Stimulated activated CD8-positive, alpha-beta memory T cell treated with anti-CD3 and anti-CD28 coated beads, Interleukin-12 subunit alpha, Interleukin-12 subunit beta, amount 100 ng/mL, for 1 hour (primary cell): ENCODE results near the gene PLEKHA5.
"Not testable (repeated sequence)": the region's sequence is repeated elsewhere in the genome, so short reads cannot be mapped to it uniquely, and the experiment has no call there.

Experiments
- DNase-seq: peaks from one replicate; pipeline ENCODE4 v3.0.0-alpha.2; 2020; ENCODE audit warnings: low read depth

PLEKHA5 gene

GRCh38 chr12:19350850-19351249 lies 221.3 kb downstream of the PLEKHA5 start:
- DNase-seq: not testable (repeated sequence)

GRCh38 chr12:19351346-19351745 lies 221.8 kb downstream of the PLEKHA5 start:
- DNase-seq: no peak

GRCh38 chr12:19369691-19370148 lies 240.2 kb downstream of the PLEKHA5 start:
- DNase-seq: no peak

DNA sequence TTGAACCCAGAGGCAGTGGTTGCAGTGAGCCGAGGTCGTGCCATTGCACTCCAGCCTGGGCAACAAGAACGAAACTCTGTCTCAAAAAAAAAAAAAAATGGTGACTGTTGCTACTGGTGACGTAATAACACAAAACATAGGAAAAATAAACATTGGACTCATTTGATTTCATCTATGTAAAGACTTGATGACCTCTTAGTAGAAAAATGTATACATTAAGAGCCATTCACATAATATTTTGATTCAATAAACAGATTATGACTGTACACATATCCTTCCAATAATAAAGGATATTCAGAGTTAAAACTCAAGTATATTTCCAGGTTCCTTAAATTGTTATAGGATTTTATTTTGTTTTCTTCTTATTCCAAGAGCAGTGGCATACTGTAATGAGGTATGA lies 244.1 kb downstream of the PLEKHA5 start:
- no peak for DNase-seq

DNA sequence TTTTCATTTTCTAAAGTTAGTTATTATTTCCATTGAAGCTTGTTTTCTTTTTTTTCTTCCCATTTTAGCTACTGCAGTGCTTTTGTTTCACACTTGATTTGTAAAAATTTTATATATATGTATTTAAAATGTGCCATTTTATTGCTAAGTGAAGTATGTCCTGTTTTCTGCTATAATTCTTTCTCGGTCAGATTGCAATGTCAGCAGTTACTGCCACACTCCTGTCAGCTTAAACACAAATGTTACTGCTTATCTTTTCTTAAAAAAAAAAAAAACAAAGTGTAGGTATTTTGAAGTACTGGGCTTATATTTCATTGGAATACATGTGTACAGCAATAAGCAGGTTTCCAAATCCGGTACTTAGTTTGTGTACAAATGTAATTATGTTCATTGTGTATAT lies 246.4 kb downstream of the PLEKHA5 start:
- DNase-seq: no peak

GRCh38 chr12:19376691-19377090 lies 247.2 kb downstream of the PLEKHA5 start:
- no peak for DNase-seq

DNA sequence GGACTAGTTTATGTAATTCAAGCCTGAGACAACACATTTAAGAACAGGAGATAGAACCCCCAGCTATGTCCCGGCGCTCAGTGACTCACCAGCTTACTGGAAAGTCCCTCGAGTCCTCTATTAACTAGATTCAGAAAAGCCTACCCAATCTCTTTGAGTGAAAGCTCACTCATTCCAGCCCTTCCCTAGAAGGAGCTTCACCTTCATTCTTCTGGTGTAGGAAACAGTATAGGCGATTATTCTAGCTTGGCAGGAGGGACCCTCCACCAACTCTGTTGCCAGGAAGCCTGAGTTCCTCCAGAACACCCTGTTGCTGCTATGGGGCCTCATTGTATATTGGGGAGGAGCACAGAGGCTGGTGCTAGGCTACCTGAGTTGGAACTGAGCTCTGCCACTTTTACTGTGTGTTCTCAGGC lies 252.6 kb downstream of the PLEKHA5 start:
- no peak for DNase-seq

- DNase-seq: no peak
Measured at GRCh38 chr12:19382563-19382962, 253.0 kb downstream of the PLEKHA5 start.

- DNase-seq: no peak
Measured at GRCh38 chr12:19387161-19387560, 257.6 kb downstream of the PLEKHA5 start.

DNA sequence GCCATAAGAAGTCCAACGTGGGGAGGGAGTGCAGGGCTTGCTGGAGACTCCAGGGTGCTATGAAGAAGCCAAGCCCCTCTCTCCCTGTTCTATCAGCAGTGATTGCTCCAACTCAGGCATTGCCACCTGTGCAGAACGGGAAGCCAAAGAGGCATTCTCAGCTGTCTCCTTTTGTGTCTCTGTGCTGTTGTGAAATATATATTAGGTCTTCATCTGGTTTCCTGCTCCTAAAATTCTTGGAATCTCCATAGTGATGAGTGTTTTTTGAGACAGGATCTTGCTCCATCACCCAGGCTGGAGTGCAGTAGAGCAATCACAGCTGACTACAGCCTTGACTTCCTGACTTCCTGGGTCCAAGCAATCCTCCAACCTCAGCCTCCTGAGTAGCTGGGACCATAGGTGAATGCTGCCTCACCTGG lies 258.6 kb downstream of the PLEKHA5 start:
- no peak for DNase-seq

- no peak for DNase-seq
Measured at GRCh38 chr12:19390051-19390598, 260.6 kb downstream of the PLEKHA5 start.

DNA sequence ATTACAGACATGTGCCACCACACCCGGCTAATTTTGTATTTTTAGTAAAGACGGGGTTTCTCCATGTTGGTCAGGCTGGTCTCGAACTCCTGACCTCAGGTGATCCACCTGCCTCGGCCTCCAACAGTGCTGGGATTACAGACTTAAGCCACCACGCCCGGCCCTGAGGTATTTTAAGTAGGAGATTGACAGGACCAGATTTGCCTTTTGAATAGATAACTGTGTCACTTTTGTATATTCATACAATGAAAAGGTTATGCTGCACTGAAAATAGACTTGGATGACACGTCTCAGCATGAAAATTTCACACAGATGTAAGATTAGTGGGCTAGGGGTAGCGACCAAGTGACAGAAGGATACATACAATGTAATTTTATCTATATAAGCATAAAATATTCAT lies 263.1 kb downstream of the PLEKHA5 start:
- DNase-seq: not testable (repeated sequence)

DNA sequence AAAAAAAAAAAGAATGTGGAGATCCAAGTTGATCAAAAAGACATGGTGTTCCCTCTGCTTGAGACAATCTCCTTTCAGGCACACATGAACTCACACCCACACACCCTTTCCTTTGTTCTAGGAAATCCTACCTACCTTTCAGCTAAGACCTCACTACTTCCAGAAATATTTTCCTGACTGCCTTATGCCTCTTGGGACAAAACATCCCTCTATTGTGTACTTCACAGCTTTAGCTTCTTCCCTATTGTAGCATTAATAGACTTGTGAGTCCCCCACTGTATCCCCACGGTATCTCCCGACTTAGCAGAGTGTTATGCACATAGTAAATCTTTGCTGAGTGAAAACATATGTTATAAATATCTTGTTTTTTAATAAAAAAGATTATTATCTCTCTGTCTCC lies 264.9 kb downstream of the PLEKHA5 start:
- DNase-seq: no peak

- DNase-seq: no peak
Measured at GRCh38 chr12:19397534-19397933, 268.0 kb downstream of the PLEKHA5 start.

- no peak for DNase-seq
Measured at GRCh38 chr12:19398376-19399363, 269.1 kb downstream of the PLEKHA5 start.

GRCh38 chr12:19400649-19401285 lies 271.2 kb downstream of the PLEKHA5 start:
- not testable (repeated sequence) for DNase-seq

GRCh38 chr12:19402211-19402610 lies 272.7 kb downstream of the PLEKHA5 start:
- DNase-seq: no peak

DNA sequence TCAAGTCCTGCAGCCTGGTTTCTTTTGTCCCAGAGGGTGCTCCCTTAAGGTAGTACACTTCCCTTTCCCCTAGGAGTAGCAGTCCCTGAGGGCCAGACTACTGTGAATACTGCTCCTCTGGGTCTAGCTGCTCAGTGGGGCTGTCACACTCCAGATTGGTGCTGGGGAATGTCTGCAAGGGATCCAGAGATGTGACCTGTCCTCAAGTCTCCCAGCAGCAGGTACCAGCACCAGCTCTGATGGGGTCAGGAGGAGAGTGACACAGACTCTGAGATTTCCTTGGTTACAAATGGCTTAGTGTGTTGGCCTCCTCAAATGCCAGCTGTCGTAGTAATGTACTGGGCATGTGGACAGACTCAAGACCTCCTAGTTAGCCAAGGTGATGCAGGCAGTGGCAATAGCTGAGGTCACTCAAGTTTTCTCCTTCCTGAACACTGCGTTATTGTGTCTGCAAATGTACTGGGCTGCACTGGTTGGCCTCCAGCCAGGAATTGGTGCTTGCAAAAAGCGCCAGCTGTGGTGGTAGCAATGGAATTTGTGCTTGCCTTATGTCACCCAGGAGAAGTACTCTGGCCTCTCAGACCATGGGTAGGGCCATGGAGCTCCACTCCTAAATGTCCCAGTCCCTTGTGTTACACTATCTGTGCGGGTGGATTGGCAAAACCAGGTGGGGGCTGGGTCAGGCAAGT lies 273.4 kb downstream of the PLEKHA5 start:
- DNase-seq: no peak

- peak; percentile 3 for DNase-seq
Measured at GRCh38 chr12:19404242-19404880, 274.8 kb downstream of the PLEKHA5 start.

GRCh38 chr12:19409376-19409775 lies 279.8 kb downstream of the PLEKHA5 start:
- DNase-seq: no peak

DNA sequence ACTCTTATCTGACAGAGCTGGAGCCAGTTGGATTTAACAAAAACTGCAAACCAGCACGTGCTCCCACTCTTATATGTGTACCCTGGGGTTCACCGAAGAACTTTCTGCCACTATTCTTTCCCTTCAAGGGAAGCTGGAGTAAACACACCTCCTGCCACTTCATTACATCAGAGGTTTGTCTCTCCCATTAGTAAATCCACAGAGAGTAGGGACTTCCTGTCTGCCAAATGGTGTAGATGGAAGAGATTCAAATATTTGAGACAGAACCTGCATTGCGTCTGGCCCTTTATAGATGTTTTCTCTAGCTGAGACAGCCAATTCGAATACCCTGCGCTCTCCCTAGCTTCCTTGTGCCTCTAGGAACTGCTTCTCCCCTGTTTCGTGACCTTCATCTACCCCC lies 280.7 kb downstream of the PLEKHA5 start:
- DNase-seq: no peak
